Muscle of arm (tissue), 14 donors: Measurements from ENCODE around the gene KCTD7. TPM values are rescaled to one million over a fixed set of nuclear protein-coding genes. Genes with fewer than 3 reads are reported as not detected.
"Not testable (repeated sequence)": the region's sequence is repeated elsewhere in the genome, so short reads cannot be mapped to it uniquely, and the experiment has no call there.

ENCODE experiments used
- DNase-seq: peaks from one replicate; pipeline ENCODE4 v3.0.0-alpha.2; 2013
- long read RNA-seq, 11 donors: transcript quantifications; one replicate each; lab custom pipeline, GENCODE V29; 2026
- polyA plus RNA-seq, 12 donors: library from polyadenylated mRNA; unstranded; fragments of 120-200 nt; gene quantifications; one replicate each; pipeline ENCODE4 v1.2.1, GENCODE V29; 2013; ENCODE audit not compliant: insufficient read length in 12 of 12

Gene KCTD7
- 10 to 100 TPM in 11 of 12 donors, not detected in 1; 16.1 to 20.6 (median 18.3) TPM for polyA plus RNA-seq
- long read RNA-seq, donor 1, full-length matches to known transcripts, result 7 of 17 reads
- long read RNA-seq, donor 1, partial matches to known transcripts, result 10 of 17 reads
- long read RNA-seq, donor 1, other reads (novel, unspliced or antisense), result 0 of 17 reads
- long read RNA-seq, donor 2, full-length matches to known transcripts, result 4 of 4 reads
- long read RNA-seq, donor 2, partial matches to known transcripts, result 0 of 4 reads
- long read RNA-seq, donor 2, other reads (novel, unspliced or antisense), result 0 of 4 reads
- long read RNA-seq, donor 3, full-length matches to known transcripts, result 6 of 6 reads
- long read RNA-seq, donor 3, partial matches to known transcripts, result 0 of 6 reads
- long read RNA-seq, donor 3, other reads (novel, unspliced or antisense), result 0 of 6 reads
- long read RNA-seq, donor 4, full-length matches to known transcripts, result 3 of 3 reads
- long read RNA-seq, donor 4, partial matches to known transcripts, result 0 of 3 reads
- long read RNA-seq, donor 4, other reads (novel, unspliced or antisense), result 0 of 3 reads
- long read RNA-seq, donor 5, full-length matches to known transcripts, result 6 of 6 reads
- long read RNA-seq, donor 5, partial matches to known transcripts, result 0 of 6 reads
- long read RNA-seq, donor 5, other reads (novel, unspliced or antisense), result 0 of 6 reads
- long read RNA-seq, donor 6, full-length matches to known transcripts, result 4 of 4 reads
- long read RNA-seq, donor 6, partial matches to known transcripts, result 0 of 4 reads
- long read RNA-seq, donor 6, other reads (novel, unspliced or antisense), result 0 of 4 reads
- long read RNA-seq, donor 7, full-length matches to known transcripts, result 2 of 2 reads
- long read RNA-seq, donor 7, partial matches to known transcripts, result 0 of 2 reads
- long read RNA-seq, donor 7, other reads (novel, unspliced or antisense), result 0 of 2 reads
- long read RNA-seq, donor 8, full-length matches to known transcripts, result 7 of 7 reads
- long read RNA-seq, donor 8, partial matches to known transcripts, result 0 of 7 reads
- long read RNA-seq, donor 8, other reads (novel, unspliced or antisense), result 0 of 7 reads
- long read RNA-seq, donor 9, full-length matches to known transcripts, result 2 of 2 reads
- long read RNA-seq, donor 9, partial matches to known transcripts, result 0 of 2 reads
- long read RNA-seq, donor 9, other reads (novel, unspliced or antisense), result 0 of 2 reads
- long read RNA-seq, donor 10, full-length matches to known transcripts, result 7 of 7 reads
- long read RNA-seq, donor 10, partial matches to known transcripts, result 0 of 7 reads
- long read RNA-seq, donor 10, other reads (novel, unspliced or antisense), result 0 of 7 reads
- long read RNA-seq, donor 11, full-length matches to known transcripts, result 4 of 4 reads
- long read RNA-seq, donor 11, partial matches to known transcripts, result 0 of 4 reads
- long read RNA-seq, donor 11, other reads (novel, unspliced or antisense), result 0 of 4 reads

DNA sequence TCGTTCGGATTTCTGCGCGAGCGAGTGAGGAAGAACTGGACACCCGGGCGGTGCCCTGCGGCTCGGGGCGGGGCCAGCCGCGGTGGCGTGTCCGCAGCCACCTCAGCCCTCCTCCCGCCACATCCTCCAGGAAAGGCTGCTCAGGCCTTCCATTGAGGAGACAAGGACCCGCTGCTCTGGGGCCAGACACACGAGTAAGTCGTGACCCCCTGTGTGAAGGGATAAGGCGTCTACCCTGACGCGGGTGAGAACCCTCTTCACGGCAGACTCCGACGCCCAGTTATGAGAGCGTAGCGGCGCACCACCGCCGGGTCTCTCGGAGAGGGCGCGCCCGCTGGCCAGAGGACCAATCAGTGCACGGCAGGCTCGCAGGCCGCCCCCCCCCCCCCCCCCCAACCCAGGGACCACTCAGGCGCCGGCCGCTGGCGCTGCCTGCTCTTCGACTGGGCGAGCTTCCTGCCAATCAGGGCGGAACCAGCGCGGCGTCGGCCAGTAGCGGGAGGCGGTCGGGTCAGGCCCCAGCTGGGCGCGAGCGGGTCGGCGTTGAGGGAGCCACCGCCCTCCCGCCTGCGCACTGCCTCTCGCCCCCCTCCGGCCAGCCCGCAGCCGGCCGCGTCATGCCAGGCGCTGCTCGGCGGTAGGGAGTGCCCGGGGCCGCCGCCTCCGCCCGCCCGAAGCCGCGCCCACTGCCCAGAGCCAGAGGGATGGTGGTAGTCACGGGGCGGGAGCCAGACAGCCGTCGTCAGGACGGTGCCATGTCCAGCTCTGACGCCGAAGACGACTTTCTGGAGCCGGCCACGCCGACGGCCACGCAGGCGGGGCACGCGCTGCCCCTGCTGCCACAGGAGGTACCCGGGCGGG, at the start of gene KCTD7:
TSS of gene KCTD7 (plus strand) at position 521 of the 861 bp plus-strand sequence. CDS start at position 705, 184 bp downstream.
- DNase-seq, result peak; percentile 96

GRCh38 chr7:66580380-66580779, 48.3 kb upstream of the KCTD7 start:
- not testable (repeated sequence) for DNase-seq

DNA sequence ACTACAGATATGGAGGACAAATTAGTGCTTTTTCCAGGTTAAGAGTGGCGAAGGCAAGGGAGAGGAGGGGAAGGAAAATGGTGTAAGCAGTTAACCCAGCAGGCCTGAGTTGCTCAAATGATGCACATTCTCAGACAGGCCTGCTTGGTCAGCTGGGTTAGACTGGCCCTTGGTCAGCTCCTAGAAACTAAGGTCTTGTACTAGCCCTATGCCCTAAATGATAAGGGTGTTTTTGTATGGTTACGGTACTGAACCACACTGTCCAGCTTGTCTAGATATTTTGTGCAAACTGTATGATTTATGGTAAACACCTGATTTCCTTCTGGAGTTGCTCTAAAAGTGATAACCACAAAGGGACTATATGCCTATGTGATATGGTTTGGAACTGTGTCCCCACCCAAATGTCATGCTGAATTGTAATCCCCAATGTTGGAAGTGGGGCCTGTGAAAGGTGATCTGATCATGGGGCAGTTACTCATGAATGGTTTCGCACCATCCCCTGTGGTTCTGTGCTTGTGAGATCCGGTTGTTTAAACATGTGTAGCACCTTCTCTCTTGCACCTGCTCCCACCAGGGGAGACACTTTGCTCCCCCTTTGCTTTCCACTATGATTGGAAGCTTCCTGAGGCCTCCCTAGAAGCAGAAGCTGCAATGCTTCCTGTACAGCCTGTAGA, 45.7 kb upstream of the KCTD7 start:
- DNase-seq, result not testable (repeated sequence)

GRCh38 chr7:66583490-66584110, 45.1 kb upstream of the KCTD7 start:
- no peak for DNase-seq

DNA sequence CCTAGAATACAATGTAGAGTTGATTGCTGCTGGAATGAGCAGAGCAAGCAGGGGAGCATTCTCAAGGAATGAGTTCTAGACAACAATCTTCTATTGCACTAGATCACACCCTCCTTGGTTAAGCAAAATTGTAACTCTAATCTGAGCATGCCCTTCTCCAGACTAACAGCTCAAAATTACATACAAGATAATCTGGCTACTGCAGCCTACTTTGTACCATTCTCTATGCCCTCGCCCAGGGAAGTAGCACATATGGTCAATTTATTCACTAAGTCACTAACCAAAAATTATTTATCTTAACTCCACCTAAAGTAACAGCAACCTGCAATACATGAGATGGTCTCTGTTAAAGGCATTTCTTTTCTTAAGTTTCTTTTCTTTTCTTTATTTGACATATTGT, 42.5 kb upstream of the KCTD7 start:
- DNase-seq, result no peak

- DNase-seq, result not testable (repeated sequence)
Measured at GRCh38 chr7:66588226-66588625, 40.5 kb upstream of the KCTD7 start.

- DNase-seq, result not testable (repeated sequence)
Measured at GRCh38 chr7:66588856-66589570, 39.7 kb upstream of the KCTD7 start.

GRCh38 chr7:66590302-66591057, 38.2 kb upstream of the KCTD7 start:
- not testable (repeated sequence) for DNase-seq

- DNase-seq, result peak; percentile 0
Measured at GRCh38 chr7:66591058-66591798, 37.5 kb upstream of the KCTD7 start.

DNA sequence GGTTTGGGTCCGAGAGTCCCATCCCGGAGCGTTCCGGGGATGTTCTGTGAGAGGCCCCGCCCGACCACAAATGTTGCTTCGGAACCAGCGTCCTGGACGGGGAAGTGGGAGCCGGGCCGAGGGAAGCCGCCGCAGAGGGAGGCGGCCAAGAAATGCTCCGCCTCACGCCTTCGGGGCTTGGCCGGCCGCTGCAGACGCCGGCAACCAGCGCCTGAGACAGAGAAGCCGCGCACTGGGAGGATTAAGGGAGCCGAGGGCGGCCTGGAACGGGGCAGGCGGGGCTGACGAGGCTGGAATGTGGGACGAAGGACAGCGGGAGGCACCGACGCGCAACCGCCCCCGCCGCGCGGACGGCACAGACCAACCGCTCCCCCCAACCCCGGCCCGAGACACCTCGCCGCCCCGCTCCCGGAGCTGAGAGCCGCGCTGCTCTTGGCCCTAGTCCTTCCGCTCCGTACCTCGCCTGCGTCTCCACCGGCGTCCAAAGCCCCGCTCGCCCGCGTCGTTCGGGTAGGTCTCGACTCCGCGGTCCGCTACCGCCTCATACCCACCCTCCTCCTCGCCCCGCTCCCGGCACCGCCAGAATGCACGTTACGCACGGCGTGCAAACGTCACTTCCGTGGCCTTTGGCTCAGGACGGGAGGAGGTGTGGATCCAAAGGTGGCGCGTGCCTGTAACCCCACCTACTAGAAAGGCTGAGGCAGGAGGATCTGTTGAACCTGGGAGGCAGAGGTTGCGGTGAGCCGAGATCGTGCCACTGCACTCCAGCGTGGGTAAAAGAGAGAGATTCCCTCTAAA, 36.7 kb upstream of the KCTD7 start:
- DNase-seq, result peak; percentile 93

- DNase-seq, result not testable (repeated sequence)
Measured at GRCh38 chr7:66592597-66593146, 36.0 kb upstream of the KCTD7 start.

DNA sequence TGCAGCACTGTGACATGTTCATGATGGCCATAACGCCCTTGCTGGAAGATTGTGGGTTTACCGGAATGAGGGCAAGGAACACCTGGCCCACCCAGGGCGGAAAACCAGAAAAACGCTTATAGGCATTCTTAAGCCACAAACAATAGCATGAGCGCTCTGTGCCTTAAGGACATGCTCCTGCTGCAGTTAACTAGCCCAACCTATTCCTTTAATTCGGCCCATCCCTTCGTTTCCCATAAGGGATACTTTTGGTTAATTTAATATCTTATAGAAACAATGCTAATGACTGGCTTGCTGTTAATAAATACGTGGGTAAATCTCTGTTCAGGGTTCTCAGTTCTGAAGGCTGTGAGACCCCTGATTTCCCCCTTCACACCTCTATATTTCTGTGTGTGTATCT, 34.6 kb upstream of the KCTD7 start:
- not testable (repeated sequence) for DNase-seq

DNA sequence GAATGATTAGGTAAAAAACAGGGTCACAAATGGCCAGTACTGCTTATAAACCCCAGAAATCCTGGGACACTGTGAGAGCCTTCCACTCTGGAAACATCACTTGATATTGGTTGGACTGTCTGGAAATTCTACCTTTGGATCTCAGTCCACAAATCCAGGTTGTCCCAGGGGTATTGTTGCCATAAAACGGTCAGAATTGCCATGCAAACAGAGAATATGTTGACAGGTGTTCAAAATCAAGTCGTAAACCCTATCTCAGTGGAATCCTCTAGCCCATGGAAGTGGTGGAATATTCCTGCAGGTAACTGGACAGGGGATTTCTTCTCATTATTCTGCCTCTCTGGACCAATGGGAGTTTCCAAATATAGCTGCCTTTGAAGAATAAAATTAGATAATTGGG, 31.2 kb upstream of the KCTD7 start:
- DNase-seq, result no peak

- no peak for DNase-seq
Measured at GRCh38 chr7:66602159-66602558, 26.5 kb upstream of the KCTD7 start.

- DNase-seq, result no peak
Measured at GRCh38 chr7:66604198-66604597, 24.5 kb upstream of the KCTD7 start.
